Nephron progenitor cell (in vitro differentiated cells): ENCODE data around the gene NDFIP1.

ENCODE experiments used
- DNase-seq: peaks from one replicate; pipeline ENCODE4 v3.0.0; 2021
- H3K27ac Mint-ChIP-seq: 2 replicates; pipeline ENCODE4 v1.8.0; 2021; ENCODE audit warnings: mild to moderate bottlenecking, moderate library complexity, mixed read lengths
- H3K27me3 Mint-ChIP-seq: 2 replicates; pipeline ENCODE4 v1.8.0; 2021; ENCODE audit warnings: mild to moderate bottlenecking, low read depth, mixed read lengths; ENCODE audit not compliant: poor library complexity
- H3K36me3 Mint-ChIP-seq: 2 replicates; pipeline ENCODE4 v1.8.0; 2021; ENCODE audit warnings: low read depth, mixed read lengths
- H3K4me1 Mint-ChIP-seq: 2 replicates; pipeline ENCODE4 v1.8.0; 2021; ENCODE audit warnings: mixed read lengths
- H3K4me3 Mint-ChIP-seq: 2 replicates; pipeline ENCODE4 v1.8.0; 2021; ENCODE audit warnings: mild to moderate bottlenecking, moderate library complexity, mixed read lengths
- H3K9me3 Mint-ChIP-seq: 2 replicates; pipeline ENCODE4 v1.8.0; 2021; ENCODE audit warnings: mild to moderate bottlenecking, moderate library complexity, mixed read lengths
- CTCF ChIP-seq: fragments of 200-600 bp; sonication (generic); IDR thresholded peaks from 2 replicates; pipeline ENCODE4 v1.5.0; 2021; ENCODE audit warnings: antibody characterized with exemption

The NDFIP1 gene

GRCh38 chr5:142096382-142096781, 12.2 kb upstream of the NDFIP1 start:
- Mint-ChIP-seq H3K4me1 (peaks cover 25% of the 10 kb centered on the region), H3K27me3 (peaks cover 2% of the 10 kb centered on the region), H3K9me3 (no peaks in the 10 kb centered on the region), H3K36me3 (no peaks in the 10 kb centered on the region), H3K27ac (no peak overlapping the region), H3K4me3 (no peak overlapping the region)
- DNase-seq = no peak
- no peak for TF ChIP-seq CTCF

- H3K27ac Mint-ChIP-seq = no peak overlapping the region
- no peaks in the 10 kb centered on the region for H3K9me3 Mint-ChIP-seq
- no peak for TF ChIP-seq CTCF
- H3K27me3 Mint-ChIP-seq = peaks cover 2% of the 10 kb centered on the region
- H3K36me3 Mint-ChIP-seq = no peaks in the 10 kb centered on the region
- H3K4me1 Mint-ChIP-seq = peaks cover 25% of the 10 kb centered on the region
- no peak for DNase-seq
- no peak overlapping the region for H3K4me3 Mint-ChIP-seq
These were observed 10.9 kb upstream of the NDFIP1 start for GRCh38 chr5:142097681-142098080.

GRCh38 chr5:142098275-142098674, 10.3 kb upstream of the NDFIP1 start:
- TF ChIP-seq CTCF = no peak
- no peak overlapping the region for H3K4me3 Mint-ChIP-seq
- no peak overlapping the region for H3K27ac Mint-ChIP-seq
- H3K4me1 Mint-ChIP-seq = peaks cover 25% of the 10 kb centered on the region
- no peaks in the 10 kb centered on the region for H3K9me3 Mint-ChIP-seq
- no peak for DNase-seq
- no peaks in the 10 kb centered on the region for H3K36me3 Mint-ChIP-seq
- H3K27me3 Mint-ChIP-seq = peaks cover 2% of the 10 kb centered on the region

GRCh38 chr5:142098931-142099330, 9.6 kb upstream of the NDFIP1 start:
- H3K36me3 Mint-ChIP-seq = no peaks in the 10 kb centered on the region
- H3K4me3 Mint-ChIP-seq = no peak overlapping the region
- no peak overlapping the region for H3K27ac Mint-ChIP-seq

GRCh38 chr5:142100307-142100706, 8.3 kb upstream of the NDFIP1 start:
- Mint-ChIP-seq H3K9me3 (no peaks in the 10 kb centered on the region), H3K27me3 (peaks cover 15% of the 10 kb centered on the region), H3K36me3 (no peaks in the 10 kb centered on the region)

More at GRCh38 chr5:142098931-142099330, 9.6 kb upstream of the NDFIP1 start:
- no peak for TF ChIP-seq CTCF
- Mint-ChIP-seq H3K4me1 (peaks cover 25% of the 10 kb centered on the region), H3K9me3 (no peaks in the 10 kb centered on the region), H3K27me3 (peaks cover 7% of the 10 kb centered on the region)
- no peak for DNase-seq

More at GRCh38 chr5:142100307-142100706, 8.3 kb upstream of the NDFIP1 start:
- no peak for DNase-seq
- H3K27ac Mint-ChIP-seq = no peak overlapping the region
- no peak for TF ChIP-seq CTCF
- H3K4me3 Mint-ChIP-seq = no peak overlapping the region
- H3K4me1 Mint-ChIP-seq = peaks cover 22% of the 10 kb centered on the region
